Suprapubic skin (tissue), 4 donors: ENCODE data around the gene TBCB.

Experiments used
- POLR2A ChIP-seq, 2 donors: fragments of 450-650 bp; IDR thresholded peaks; one replicate each; pipeline ENCODE4 v1.6.1; 2017; ENCODE audit warnings: antibody characterized with exemption in 2 of 2, mild to moderate bottlenecking in 2 of 2, moderate library complexity in 2 of 2
- POLR2AphosphoS5 ChIP-seq, 3 donors: sonication (generic); formaldehyde crosslinking; IDR thresholded peaks; one replicate each; pipeline ENCODE4 v1.6.1; 2017; ENCODE audit warnings: antibody characterized with exemption in 3 of 3
- TF ChIP-seq, protein P1 (sequence below), 2 donors: fragments of 200-600 bp in 1 of 2; fragments of 450-650 bp in 1 of 2; sonication (generic) in 1 of 2; IDR thresholded peaks; one replicate each; pipeline ENCODE4 v1.5.1; 2016 to 2019; ENCODE audit warnings: antibody characterized with exemption in 2 of 2, mild to moderate bottlenecking in 1 of 2, moderate library complexity in 1 of 2

DNA sequence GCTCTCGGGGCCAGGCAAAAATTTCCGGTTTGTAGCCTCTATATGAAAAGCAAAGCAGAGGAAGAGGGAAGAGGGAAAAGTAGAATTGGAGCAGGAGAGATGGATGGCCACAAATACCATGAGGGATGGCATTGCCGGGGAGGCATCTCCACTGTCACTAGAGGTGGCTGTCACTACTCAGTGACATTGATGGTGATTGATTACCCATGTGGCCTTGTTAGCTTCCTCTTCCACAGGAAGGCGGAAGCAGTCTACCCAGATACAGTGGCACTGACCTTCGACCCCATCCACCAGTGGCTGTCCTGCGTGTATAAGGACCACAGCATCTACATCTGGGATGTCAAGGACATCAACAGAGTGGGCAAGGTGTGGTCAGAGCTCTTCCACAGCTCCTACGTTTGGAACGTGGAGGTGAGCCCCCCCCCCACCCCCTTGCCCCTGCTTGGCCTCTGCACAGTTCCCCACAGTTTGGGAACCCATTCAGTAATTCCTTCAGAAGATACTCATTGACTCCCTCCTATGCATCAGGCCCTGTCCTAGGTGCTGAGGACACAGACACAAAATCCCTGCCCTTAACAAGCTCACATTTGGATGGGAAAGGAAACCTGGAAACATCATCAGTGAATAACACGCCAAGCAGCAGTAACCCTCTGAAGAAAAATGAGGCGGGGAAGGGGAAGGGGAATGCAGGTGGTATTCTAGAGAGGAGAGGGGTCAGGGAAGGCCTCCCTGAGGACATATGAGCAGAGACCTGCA is 42.0 kb upstream of the TBCB start:
- TF ChIP-seq, protein P1, sequence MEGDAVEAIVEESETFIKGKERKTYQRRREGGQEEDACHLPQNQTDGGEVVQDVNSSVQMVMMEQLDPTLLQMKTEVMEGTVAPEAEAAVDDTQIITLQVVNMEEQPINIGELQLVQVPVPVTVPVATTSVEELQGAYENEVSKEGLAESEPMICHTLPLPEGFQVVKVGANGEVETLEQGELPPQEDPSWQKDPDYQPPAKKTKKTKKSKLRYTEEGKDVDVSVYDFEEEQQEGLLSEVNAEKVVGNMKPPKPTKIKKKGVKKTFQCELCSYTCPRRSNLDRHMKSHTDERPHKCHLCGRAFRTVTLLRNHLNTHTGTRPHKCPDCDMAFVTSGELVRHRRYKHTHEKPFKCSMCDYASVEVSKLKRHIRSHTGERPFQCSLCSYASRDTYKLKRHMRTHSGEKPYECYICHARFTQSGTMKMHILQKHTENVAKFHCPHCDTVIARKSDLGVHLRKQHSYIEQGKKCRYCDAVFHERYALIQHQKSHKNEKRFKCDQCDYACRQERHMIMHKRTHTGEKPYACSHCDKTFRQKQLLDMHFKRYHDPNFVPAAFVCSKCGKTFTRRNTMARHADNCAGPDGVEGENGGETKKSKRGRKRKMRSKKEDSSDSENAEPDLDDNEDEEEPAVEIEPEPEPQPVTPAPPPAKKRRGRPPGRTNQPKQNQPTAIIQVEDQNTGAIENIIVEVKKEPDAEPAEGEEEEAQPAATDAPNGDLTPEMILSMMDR (IDR thresholded peaks at IDR 0.05), result no peak
- TF ChIP-seq POLR2AphosphoS5 (IDR thresholded peaks at IDR 0.05) (no peak), POLR2A (IDR thresholded peaks at IDR 0.05) (no peak)
